ENCODE results near the gene ADGRG1.

Gene ADGRG1

DNA sequence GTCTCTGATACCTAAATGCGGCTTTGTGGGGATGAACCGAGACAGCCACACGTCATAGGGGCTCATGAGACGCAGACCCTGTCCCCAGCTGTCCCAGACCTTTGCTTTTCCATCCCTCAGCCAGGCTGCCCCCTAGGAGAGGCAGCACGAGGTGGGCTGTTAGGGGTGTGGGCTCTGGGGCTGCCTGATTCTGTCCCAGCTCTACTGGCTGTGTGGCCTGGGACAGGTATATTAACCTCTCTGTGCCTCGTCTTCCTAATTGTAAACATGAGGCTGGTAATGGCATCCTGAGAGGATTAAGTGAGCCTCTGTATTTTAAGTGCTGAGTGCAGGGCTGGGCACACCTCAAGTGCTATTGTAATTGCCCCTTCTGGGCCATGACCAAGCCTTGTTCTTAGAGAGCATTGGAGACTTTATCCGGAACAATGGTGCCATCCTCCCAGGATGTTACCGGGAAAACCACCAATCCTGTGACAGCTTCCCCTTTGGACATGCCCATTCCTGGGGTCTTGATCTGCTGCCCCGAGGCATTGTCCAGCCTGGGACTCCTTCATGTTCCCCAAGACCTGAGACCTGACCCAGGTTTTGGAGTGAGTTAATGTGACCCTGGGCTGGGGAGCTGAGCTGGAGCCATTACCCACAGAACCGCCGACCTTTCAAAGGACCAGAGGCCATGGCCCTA, 5.1 kb downstream of the ADGRG1 start:
- TF ChIP-seq ZFX (IDR thresholded peaks at IDR 0.05; ENCODE audit: borderline replicate concordance) = no peak
- TF ChIP-seq, protein P1, sequence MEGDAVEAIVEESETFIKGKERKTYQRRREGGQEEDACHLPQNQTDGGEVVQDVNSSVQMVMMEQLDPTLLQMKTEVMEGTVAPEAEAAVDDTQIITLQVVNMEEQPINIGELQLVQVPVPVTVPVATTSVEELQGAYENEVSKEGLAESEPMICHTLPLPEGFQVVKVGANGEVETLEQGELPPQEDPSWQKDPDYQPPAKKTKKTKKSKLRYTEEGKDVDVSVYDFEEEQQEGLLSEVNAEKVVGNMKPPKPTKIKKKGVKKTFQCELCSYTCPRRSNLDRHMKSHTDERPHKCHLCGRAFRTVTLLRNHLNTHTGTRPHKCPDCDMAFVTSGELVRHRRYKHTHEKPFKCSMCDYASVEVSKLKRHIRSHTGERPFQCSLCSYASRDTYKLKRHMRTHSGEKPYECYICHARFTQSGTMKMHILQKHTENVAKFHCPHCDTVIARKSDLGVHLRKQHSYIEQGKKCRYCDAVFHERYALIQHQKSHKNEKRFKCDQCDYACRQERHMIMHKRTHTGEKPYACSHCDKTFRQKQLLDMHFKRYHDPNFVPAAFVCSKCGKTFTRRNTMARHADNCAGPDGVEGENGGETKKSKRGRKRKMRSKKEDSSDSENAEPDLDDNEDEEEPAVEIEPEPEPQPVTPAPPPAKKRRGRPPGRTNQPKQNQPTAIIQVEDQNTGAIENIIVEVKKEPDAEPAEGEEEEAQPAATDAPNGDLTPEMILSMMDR (IDR thresholded peaks at IDR 0.05) = no peak
- H3K27ac ChIP-seq = no peak overlapping the region

DNA sequence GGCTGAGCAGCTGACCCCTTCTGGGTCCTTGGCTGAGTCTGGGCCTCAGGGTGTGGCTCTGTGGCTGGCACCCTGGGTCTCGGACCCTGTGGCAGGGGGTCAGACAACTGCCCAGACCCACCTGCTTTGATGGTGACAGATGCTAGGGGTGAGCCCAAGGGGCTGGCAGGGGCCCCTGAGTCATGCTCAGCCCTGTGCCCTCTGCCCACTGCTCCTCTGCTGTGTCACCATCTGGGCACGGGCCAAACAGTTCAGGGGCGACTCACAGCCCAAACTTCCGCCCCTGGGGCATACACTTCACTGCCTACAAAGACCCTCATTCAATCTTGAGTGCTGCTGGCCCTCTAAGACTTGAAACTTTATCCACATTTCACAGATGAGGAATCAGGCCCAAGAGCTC, 5.7 kb downstream of the ADGRG1 start:
- TF ChIP-seq, protein P1 (IDR thresholded peaks at IDR 0.05) = no peak
- no peak for TF ChIP-seq ZFX (IDR thresholded peaks at IDR 0.05; ENCODE audit: borderline replicate concordance)
- H3K27ac ChIP-seq = no peak overlapping the region

DNA sequence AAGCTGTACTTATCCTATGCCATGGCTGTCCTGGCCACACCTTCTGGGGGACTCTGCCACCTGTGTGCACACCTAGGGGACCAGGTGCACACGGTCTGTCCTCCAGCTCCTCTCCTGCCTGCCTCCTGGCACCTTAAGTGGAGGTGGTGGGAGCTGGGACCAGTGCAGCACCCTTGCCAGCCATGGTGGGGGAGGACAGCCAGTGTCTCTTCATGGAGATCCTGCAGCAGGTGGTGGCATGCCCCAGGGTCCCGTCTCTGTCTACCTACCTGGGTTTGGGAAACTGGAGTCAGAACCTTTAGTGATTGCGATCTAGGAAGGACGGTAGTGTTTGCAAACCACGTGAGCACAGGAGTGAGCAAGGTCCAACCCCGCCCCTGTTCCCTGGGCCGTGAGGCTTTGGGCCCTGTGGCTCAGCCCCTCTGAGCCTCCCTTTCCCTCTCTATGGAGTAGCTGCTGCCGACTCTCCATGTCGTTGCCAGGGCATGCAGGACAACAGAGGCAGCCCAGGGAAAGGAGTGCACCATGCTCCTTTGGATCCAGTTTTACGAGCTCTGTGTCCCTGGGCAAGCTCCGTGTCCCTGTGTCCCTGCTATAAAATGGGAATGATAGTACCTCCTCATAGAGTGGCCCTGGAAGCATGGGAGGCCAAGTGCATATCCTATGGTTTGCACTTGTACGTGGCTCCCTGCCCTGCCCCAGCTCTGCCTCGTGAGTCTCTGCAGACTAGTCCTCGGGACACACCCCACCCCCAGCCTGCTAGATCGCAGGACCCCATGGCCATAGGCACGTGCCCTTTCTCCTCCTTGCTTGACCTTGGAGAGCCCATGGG, 7.1 kb downstream of the ADGRG1 start:
- TF ChIP-seq, protein P1 (IDR thresholded peaks at IDR 0.05) = no peak
- no peak for TF ChIP-seq ZFX (IDR thresholded peaks at IDR 0.05; ENCODE audit: borderline replicate concordance)
- peak overlapping the region; percentile 42 for H3K27ac ChIP-seq

DNA sequence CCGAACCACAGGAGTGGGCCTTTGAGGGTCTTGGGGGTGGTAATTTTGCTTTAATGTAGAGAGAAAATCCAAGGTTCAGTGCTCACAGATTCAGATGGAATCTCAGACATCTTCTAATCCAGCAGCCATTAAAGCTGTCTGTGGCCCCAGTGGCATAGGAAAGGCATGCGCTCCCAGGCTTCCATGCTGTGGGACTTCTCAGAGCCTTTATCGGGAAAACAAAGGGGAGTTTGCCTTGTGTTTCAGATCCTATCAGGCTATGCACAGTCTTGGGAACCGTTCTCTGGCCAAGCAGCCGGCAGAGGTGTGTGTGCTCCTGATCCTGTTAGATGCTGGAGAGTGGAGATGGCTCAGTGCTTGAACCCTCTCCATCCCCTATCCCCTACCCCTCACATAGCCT, 7.8 kb downstream of the ADGRG1 start:
- TF ChIP-seq, protein P1 (IDR thresholded peaks at IDR 0.05) = no peak
- no peak for TF ChIP-seq ZFX (IDR thresholded peaks at IDR 0.05; ENCODE audit: borderline replicate concordance)
- H3K27ac ChIP-seq = no peak overlapping the region

DNA sequence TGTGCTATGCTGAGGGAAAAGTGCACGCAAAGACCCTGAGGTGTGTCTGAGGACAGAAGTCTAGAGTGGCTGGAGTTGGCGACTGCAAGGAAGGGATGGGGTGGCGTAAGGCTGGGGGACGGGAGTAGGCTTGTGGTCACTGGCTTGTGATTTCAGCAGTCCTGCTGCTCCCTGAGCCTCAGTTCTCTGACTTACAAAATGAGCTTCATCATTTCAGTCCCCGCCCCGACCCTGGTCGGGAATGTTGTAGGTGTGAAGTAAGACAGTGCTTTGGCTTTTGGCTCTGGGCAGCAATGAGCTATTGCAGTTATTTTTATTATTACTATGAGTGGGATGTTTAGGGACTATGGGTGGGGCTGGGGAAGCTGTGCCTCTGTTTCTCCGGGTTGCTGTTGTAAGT, 8.6 kb downstream of the ADGRG1 start:
- H3K27ac ChIP-seq = no peak overlapping the region
- TF ChIP-seq, protein P1 (IDR thresholded peaks at IDR 0.05) = no peak
- no peak for TF ChIP-seq ZFX (IDR thresholded peaks at IDR 0.05; ENCODE audit: borderline replicate concordance)

DNA sequence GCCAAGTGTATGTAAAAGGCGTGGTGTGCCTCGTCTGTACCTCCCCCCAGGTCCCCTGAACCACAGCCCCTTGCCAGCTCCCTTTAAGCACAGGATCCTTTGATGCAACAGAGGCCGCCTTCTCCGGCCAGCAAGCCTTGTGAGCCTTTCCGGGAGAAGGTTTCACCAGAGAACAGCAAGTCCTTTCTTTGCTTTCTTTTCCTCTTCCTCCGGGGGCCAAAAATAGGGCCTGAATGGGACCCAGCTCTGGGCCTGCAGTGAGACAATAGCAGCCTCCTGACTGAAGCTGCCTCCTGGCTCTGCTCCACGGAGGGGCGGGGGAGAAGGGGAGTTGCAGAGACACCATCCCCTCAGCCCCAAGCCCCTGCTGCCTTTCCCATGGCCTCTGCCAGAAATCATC, 9.0 kb downstream of the ADGRG1 start:
- no peak overlapping the region for H3K27ac ChIP-seq

More for the DNA sequence above, 9.0 kb downstream of the ADGRG1 start:
- TF ChIP-seq, protein P1 (IDR thresholded peaks at IDR 0.05) = no peak
- no peak for TF ChIP-seq ZFX (IDR thresholded peaks at IDR 0.05; ENCODE audit: borderline replicate concordance)
